HG03280 (cell line): Measurements from ENCODE around the gene TAS2R14.

ENCODE experiments used
- ATAC-seq: cut with Tn5 transposase; IDR thresholded peaks from one replicate; pipeline ENCODE4 v1.9.1; 2021; ENCODE audit warnings: mild to moderate bottlenecking, moderate library complexity; ENCODE audit not compliant: unreplicated experiment

The TAS2R14 gene

GRCh38 chr12:10909462-10909861 lies 29.6 kb downstream of the TAS2R14 start, which contains the start of gene TAS2R13:
Gene TAS2R13, minus strand, starts transcription at chr12:10909562. Its CDS starts 264 bp downstream, at chr12:10909298.
- ATAC-seq, result no peak

- no peak for ATAC-seq
Measured at GRCh38 chr12:10904686-10905085, 34.4 kb downstream of the TAS2R14 start.

- no peak for ATAC-seq
Measured at GRCh38 chr12:10901427-10901826, 37.6 kb downstream of the TAS2R14 start.

- ATAC-seq, result no peak
Measured at GRCh38 chr12:10900972-10901371, 38.1 kb downstream of the TAS2R14 start.

GRCh38 chr12:10900530-10900929 lies 38.5 kb downstream of the TAS2R14 start:
- ATAC-seq, result no peak

GRCh38 chr12:10896854-10897253 lies 42.2 kb downstream of the TAS2R14 start:
- no peak for ATAC-seq

- no peak for ATAC-seq
Measured at GRCh38 chr12:10891937-10892336, 47.1 kb downstream of the TAS2R14 start.

GRCh38 chr12:10889226-10889625 lies 49.8 kb downstream of the TAS2R14 start:
- no peak for ATAC-seq
